Measurements from ENCODE around the gene DPH5. TPM values are rescaled to one million over a fixed set of nuclear protein-coding genes. Genes with fewer than 3 reads are reported as not detected.

DPH5 gene
- total and polyA plus RNA-seq, 8 donors, result 26.9 to 79.7 (median 70.7) TPM

DNA sequence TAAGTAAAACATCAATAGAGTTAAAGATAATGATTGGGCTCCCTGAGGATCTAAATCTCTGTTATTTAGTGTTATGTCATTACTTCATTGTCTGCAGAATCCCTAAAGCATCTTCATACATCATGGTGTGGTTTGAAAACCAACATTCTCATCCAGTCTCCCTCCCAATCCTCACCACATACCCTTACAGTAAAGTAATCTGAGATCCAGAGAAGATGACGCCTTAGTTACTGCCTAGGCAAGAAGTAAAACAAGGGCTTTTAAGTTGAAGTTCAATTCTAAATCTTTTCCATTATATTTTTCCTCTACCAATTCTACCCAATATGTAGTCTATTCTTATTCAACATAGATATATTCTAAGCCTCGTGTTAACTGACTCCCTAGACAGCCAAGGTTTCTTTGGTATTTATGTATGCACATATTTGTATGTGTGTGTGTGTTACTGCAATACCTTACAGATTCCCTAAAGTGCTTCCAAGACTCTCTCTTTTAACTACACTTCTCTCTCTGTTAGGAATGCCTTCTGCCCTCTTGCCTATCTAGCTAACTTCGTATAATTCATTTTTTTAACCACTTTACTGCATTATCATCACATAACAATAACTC lies 17.3 kb downstream of the DPH5 start:
- Histone ChIP-seq H3K4me1 (peaks cover 17 to 37% of the 10 kb centered on the region in 2 donors), H3K36me3 (peaks cover 0 to 3% of the 10 kb centered on the region in 2 donors), H3K27me3 (no peaks in the 10 kb centered on the region), H3K27ac (no peak overlapping the region), H3K4me3 (no peak overlapping the region), H3K9me3 (no peaks in the 10 kb centered on the region)
- intact Hi-C loops (cut with DNase I), result no loop called here
- TF ChIP-seq, protein P1, sequence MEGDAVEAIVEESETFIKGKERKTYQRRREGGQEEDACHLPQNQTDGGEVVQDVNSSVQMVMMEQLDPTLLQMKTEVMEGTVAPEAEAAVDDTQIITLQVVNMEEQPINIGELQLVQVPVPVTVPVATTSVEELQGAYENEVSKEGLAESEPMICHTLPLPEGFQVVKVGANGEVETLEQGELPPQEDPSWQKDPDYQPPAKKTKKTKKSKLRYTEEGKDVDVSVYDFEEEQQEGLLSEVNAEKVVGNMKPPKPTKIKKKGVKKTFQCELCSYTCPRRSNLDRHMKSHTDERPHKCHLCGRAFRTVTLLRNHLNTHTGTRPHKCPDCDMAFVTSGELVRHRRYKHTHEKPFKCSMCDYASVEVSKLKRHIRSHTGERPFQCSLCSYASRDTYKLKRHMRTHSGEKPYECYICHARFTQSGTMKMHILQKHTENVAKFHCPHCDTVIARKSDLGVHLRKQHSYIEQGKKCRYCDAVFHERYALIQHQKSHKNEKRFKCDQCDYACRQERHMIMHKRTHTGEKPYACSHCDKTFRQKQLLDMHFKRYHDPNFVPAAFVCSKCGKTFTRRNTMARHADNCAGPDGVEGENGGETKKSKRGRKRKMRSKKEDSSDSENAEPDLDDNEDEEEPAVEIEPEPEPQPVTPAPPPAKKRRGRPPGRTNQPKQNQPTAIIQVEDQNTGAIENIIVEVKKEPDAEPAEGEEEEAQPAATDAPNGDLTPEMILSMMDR (IDR thresholded peaks at IDR 0.05), result no peak
- ATAC-seq (no peak), DNase-seq (no peak)

DNA sequence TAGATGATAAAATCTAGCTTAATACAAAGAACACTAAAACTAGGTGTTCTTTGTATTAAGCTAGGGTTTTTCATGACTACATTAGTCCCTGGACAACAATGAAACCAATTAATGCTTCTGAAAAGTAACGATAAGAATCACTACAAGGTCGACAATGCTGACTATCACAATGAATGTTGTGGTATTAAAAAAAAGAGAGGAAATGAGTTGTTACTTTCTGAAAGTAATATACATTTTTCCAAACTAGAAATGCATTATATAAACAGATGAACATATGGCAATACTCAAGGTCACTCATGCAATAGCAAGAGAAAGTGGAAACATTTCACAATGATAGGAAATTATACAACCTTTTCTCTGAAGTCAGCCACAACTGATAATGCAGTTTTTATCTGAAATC lies 19.0 kb downstream of the DPH5 start:
- intact Hi-C loops (cut with DNase I), result no loop called here
- ATAC-seq (no peak), DNase-seq (peak in 2 of 4 donors; percentile 83 to 84)
- Histone ChIP-seq H3K9me3 (no peaks in the 10 kb centered on the region), H3K27me3 (no peaks in the 10 kb centered on the region), H3K36me3 (peaks cover 0 to 3% of the 10 kb centered on the region in 2 donors), H3K27ac (peak overlapping the region in 1 of 2 donors; percentile 76), H3K4me1 (peaks cover 24 to 55% of the 10 kb centered on the region in 2 donors), H3K4me3 (no peak overlapping the region)
- TF ChIP-seq, protein P1 (IDR thresholded peaks at IDR 0.05), result no peak

DNA sequence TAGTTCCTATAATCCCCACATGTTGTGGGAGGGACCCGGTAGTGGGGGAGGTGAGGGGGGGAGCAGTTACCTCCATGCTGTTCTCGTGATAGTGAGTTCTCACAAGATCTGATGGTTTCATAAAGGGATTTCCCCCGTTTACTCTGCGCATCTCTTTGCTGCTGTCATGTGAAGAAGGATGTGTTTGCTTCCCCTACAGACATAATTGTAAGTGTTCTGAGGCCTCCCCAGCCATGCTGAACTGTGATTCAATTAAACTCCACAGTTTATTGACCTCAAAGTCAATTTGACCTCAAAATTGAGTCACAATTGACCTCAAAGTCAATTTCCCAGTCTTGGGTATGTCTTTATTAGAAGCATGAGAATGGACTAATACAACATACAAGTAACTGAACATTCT lies 19.7 kb downstream of the DPH5 start:
- peak overlapping the region in 1 of 2 donors; percentile 76 for H3K27ac ChIP-seq
- H3K9me3 ChIP-seq, result no peaks in the 10 kb centered on the region
- DNase-seq, result peak in 1 of 4 donors; percentile 8
- H3K4me3 ChIP-seq, result no peak overlapping the region
- ATAC-seq, result no peak
- peaks cover 0 to 3% of the 10 kb centered on the region in 2 donors for H3K36me3 ChIP-seq
- no peaks in the 10 kb centered on the region for H3K27me3 ChIP-seq
- peaks cover 24 to 55% of the 10 kb centered on the region in 2 donors for H3K4me1 ChIP-seq
- TF ChIP-seq, protein P1 (IDR thresholded peaks at IDR 0.05), result no peak
- intact Hi-C loops (cut with DNase I), result no loop called here

DNA sequence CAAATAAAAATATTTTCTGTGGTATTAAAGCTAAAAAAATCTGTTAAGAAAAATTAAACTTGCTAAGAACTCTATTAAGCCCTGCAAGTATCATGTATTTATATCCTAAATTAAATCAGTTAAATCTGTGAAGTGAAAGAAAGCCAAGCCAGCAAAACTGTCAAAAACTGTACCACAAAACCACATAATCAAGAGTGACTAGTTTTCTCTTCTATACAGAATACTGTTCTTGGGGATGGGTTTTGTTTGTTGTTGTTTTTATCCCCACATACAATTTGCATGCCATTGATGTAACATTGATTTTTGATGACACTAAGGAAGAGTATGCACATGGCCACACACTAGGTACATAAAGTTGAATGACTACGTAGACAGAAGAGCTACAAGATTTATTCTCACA lies 20.4 kb downstream of the DPH5 start:
- DNase-seq (no peak), ATAC-seq (no peak)
- Histone ChIP-seq H3K4me1 (peaks cover 24 to 55% of the 10 kb centered on the region in 2 donors), H3K9me3 (no peaks in the 10 kb centered on the region), H3K36me3 (peaks cover 0 to 3% of the 10 kb centered on the region in 2 donors), H3K27ac (peak overlapping the region; percentile 33 to 76), H3K27me3 (no peaks in the 10 kb centered on the region), H3K4me3 (no peak overlapping the region)
- TF ChIP-seq, protein P1 (IDR thresholded peaks at IDR 0.05), result no peak
- intact Hi-C loops (cut with DNase I), result no loop called here

DNA sequence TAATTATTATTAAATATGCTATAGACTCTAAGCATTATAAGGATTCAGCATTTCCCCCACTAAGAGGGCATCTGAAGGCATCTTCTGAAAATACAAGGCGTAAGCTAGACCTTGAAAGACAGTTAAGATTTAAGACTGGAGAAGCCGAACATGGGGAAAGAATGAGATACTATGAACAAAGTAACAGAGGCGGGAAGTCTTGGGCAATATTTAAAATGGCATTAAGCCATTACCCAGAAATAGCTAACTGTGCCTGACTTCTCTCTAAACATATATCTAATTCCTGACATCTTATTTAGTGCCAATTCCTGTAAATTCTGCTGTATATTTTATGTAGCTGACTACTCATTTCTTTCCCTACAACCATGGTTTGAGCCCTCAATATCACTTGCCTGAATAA lies 20.9 kb downstream of the DPH5 start:
- ATAC-seq (peak; percentile 65), DNase-seq (no peak)
- peak overlapping the region; percentile 33 to 76 for H3K27ac ChIP-seq
- H3K4me3 ChIP-seq, result no peak overlapping the region
- H3K4me1 ChIP-seq, result peaks cover 24 to 55% of the 10 kb centered on the region in 2 donors
- TF ChIP-seq, protein P1 (IDR thresholded peaks at IDR 0.05), result no peak
- intact Hi-C loops (cut with DNase I), result no loop called here
- no peaks in the 10 kb centered on the region for H3K27me3 ChIP-seq
- H3K9me3 ChIP-seq, result no peaks in the 10 kb centered on the region
- peaks cover 0 to 5% of the 10 kb centered on the region in 2 donors for H3K36me3 ChIP-seq
